Activated naive CD8-positive, alpha-beta T cell treated with anti-CD3 and anti-CD28 coated beads for 36 hours (primary cell): Measurements from ENCODE around the gene IGLON5. TPM values are rescaled to one million over a fixed set of nuclear protein-coding genes. Genes with fewer than 3 reads are reported as not detected.
A peak's percentile ranks its signal among the peaks of the same experiment; 100 is the strongest.

Source experiments
- DNase-seq: peaks from one replicate; pipeline ENCODE4 v3.0.0; 2021
- H3K27ac Mint-ChIP-seq: one replicate; pipeline ENCODE4 v1.8.0; 2022; ENCODE audit warnings: mild to moderate bottlenecking, moderate library complexity, mixed read lengths
- H3K27me3 Mint-ChIP-seq: one replicate; pipeline ENCODE4 v1.8.0; 2022; ENCODE audit warnings: mild to moderate bottlenecking, mixed read lengths
- H3K36me3 Mint-ChIP-seq: one replicate; pipeline ENCODE4 v1.8.0; 2021; ENCODE audit warnings: mild to moderate bottlenecking, mixed read lengths
- H3K4me1 Mint-ChIP-seq: one replicate; pipeline ENCODE4 v1.8.0; 2021; ENCODE audit warnings: mixed read lengths
- H3K4me3 Mint-ChIP-seq: one replicate; pipeline ENCODE4 v1.8.0; 2022; ENCODE audit warnings: mild to moderate bottlenecking, moderate library complexity, mixed read lengths
- H3K9me3 Mint-ChIP-seq: one replicate; pipeline ENCODE4 v1.8.0; 2022; ENCODE audit warnings: mixed read lengths
- total RNA-seq, 2 experiments: library from RNA; stranded (reverse); gene quantifications; one replicate each; pipeline ENCODE4 v1.2.3, GENCODE V29; 2021

Gene IGLON5
- total RNA-seq, 2 experiments from 2014 or later, result 0.12 to 0.18 TPM

GRCh38 chr19:51326216-51327065 lies 15.0 kb downstream of the IGLON5 start:
- peaks cover 7% of the 10 kb centered on the region for H3K4me1 Mint-ChIP-seq
- H3K36me3 Mint-ChIP-seq, result no peaks in the 10 kb centered on the region
- H3K9me3 Mint-ChIP-seq, result no peaks in the 10 kb centered on the region
- H3K27me3 Mint-ChIP-seq, result peaks cover 83% of the 10 kb centered on the region
- H3K27ac Mint-ChIP-seq, result no peak overlapping the region
- no peak for DNase-seq
- no peak overlapping the region for H3K4me3 Mint-ChIP-seq

GRCh38 chr19:51327066-51328001 lies 15.9 kb downstream of the IGLON5 start:
- Mint-ChIP-seq H3K27ac (no peak overlapping the region), H3K4me1 (peaks cover 7% of the 10 kb centered on the region), H3K36me3 (no peaks in the 10 kb centered on the region), H3K9me3 (no peaks in the 10 kb centered on the region), H3K27me3 (peaks cover 86% of the 10 kb centered on the region), H3K4me3 (peak overlapping the region; percentile 46)
- DNase-seq, result peak; percentile 67

- Mint-ChIP-seq H3K27me3 (peaks cover 68% of the 10 kb centered on the region), H3K9me3 (no peaks in the 10 kb centered on the region), H3K36me3 (no peaks in the 10 kb centered on the region), H3K4me3 (no peak overlapping the region), H3K4me1 (peaks cover 7% of the 10 kb centered on the region), H3K27ac (no peak overlapping the region)
- no peak for DNase-seq
Observed at GRCh38 chr19:51329411-51329810, 18.0 kb downstream of the IGLON5 start.

GRCh38 chr19:51330366-51330765 lies 18.9 kb downstream of the IGLON5 start:
- no peaks in the 10 kb centered on the region for H3K9me3 Mint-ChIP-seq
- peaks cover 59% of the 10 kb centered on the region for H3K27me3 Mint-ChIP-seq

GRCh38 chr19:51331193-51331592 lies 19.7 kb downstream of the IGLON5 start:
- peaks cover 3% of the 10 kb centered on the region for H3K4me1 Mint-ChIP-seq

More at GRCh38 chr19:51330366-51330765, 18.9 kb downstream of the IGLON5 start:
- Mint-ChIP-seq H3K27ac (no peak overlapping the region), H3K36me3 (no peaks in the 10 kb centered on the region), H3K4me1 (peaks cover 7% of the 10 kb centered on the region), H3K4me3 (no peak overlapping the region)
- DNase-seq, result no peak

GRCh38 chr19:51331716-51332115 lies 20.3 kb downstream of the IGLON5 start:
- no peak for DNase-seq
- peaks cover 50% of the 10 kb centered on the region for H3K27me3 Mint-ChIP-seq
- no peaks in the 10 kb centered on the region for H3K36me3 Mint-ChIP-seq
- H3K9me3 Mint-ChIP-seq, result no peaks in the 10 kb centered on the region
- no peak overlapping the region for H3K4me3 Mint-ChIP-seq
- H3K4me1 Mint-ChIP-seq, result peaks cover 3% of the 10 kb centered on the region
- no peak overlapping the region for H3K27ac Mint-ChIP-seq

More at GRCh38 chr19:51331193-51331592, 19.7 kb downstream of the IGLON5 start:
- DNase-seq, result no peak
- Mint-ChIP-seq H3K27ac (no peak overlapping the region), H3K9me3 (no peaks in the 10 kb centered on the region), H3K36me3 (no peaks in the 10 kb centered on the region), H3K27me3 (peaks cover 52% of the 10 kb centered on the region), H3K4me3 (no peak overlapping the region)

- Mint-ChIP-seq H3K27me3 (peaks cover 28% of the 10 kb centered on the region), H3K4me1 (peaks cover 4% of the 10 kb centered on the region), H3K27ac (no peak overlapping the region), H3K36me3 (no peaks in the 10 kb centered on the region), H3K4me3 (no peak overlapping the region), H3K9me3 (no peaks in the 10 kb centered on the region)
- peak; percentile 30 for DNase-seq
Observed at GRCh38 chr19:51333836-51334460, 22.5 kb downstream of the IGLON5 start.

GRCh38 chr19:51337141-51337860 lies 25.9 kb downstream of the IGLON5 start:
- Mint-ChIP-seq H3K27me3 (peaks cover 9% of the 10 kb centered on the region), H3K4me1 (peaks cover 9% of the 10 kb centered on the region), H3K27ac (no peak overlapping the region), H3K36me3 (no peaks in the 10 kb centered on the region), H3K4me3 (no peak overlapping the region), H3K9me3 (no peaks in the 10 kb centered on the region)
- DNase-seq, result no peak

GRCh38 chr19:51337861-51338562 lies 26.6 kb downstream of the IGLON5 start:
- H3K4me3 Mint-ChIP-seq, result peak overlapping the region; percentile 85
- H3K9me3 Mint-ChIP-seq, result no peaks in the 10 kb centered on the region
- peaks cover 9% of the 10 kb centered on the region for H3K4me1 Mint-ChIP-seq
- DNase-seq, result no peak
- peak overlapping the region; percentile 71 for H3K27ac Mint-ChIP-seq
- H3K36me3 Mint-ChIP-seq, result no peaks in the 10 kb centered on the region
- H3K27me3 Mint-ChIP-seq, result peaks cover 9% of the 10 kb centered on the region

GRCh38 chr19:51338563-51339312 lies 27.3 kb downstream of the IGLON5 start:
- Mint-ChIP-seq H3K4me3 (peak overlapping the region; percentile 85), H3K27me3 (peaks cover 9% of the 10 kb centered on the region), H3K4me1 (peaks cover 9% of the 10 kb centered on the region), H3K27ac (peak overlapping the region; percentile 71), H3K9me3 (no peaks in the 10 kb centered on the region), H3K36me3 (no peaks in the 10 kb centered on the region)
- peak; percentile 89 for DNase-seq

- Mint-ChIP-seq H3K27me3 (peaks cover 9% of the 10 kb centered on the region), H3K4me1 (peaks cover 9% of the 10 kb centered on the region), H3K4me3 (peak overlapping the region; percentile 85), H3K27ac (peak overlapping the region; percentile 52), H3K36me3 (no peaks in the 10 kb centered on the region), H3K9me3 (no peaks in the 10 kb centered on the region)
- DNase-seq, result no peak
Observed at GRCh38 chr19:51339313-51339686, 27.9 kb downstream of the IGLON5 start.

GRCh38 chr19:51339687-51340656 lies 28.5 kb downstream of the IGLON5 start:
- peaks cover 9% of the 10 kb centered on the region for H3K4me1 Mint-ChIP-seq
- DNase-seq, result peak; percentile 91
- H3K9me3 Mint-ChIP-seq, result no peaks in the 10 kb centered on the region
- H3K27me3 Mint-ChIP-seq, result peaks cover 9% of the 10 kb centered on the region
- peak overlapping the region; percentile 52 for H3K27ac Mint-ChIP-seq
- H3K4me3 Mint-ChIP-seq, result peak overlapping the region; percentile 85
- H3K36me3 Mint-ChIP-seq, result no peaks in the 10 kb centered on the region
